Measurements from ENCODE around the gene FMN1.

Gene FMN1

GRCh38 chr15:32878342-32878741 is 316.2 kb downstream of the FMN1 start:
- DNase-seq, result peak; percentile 42

DNA sequence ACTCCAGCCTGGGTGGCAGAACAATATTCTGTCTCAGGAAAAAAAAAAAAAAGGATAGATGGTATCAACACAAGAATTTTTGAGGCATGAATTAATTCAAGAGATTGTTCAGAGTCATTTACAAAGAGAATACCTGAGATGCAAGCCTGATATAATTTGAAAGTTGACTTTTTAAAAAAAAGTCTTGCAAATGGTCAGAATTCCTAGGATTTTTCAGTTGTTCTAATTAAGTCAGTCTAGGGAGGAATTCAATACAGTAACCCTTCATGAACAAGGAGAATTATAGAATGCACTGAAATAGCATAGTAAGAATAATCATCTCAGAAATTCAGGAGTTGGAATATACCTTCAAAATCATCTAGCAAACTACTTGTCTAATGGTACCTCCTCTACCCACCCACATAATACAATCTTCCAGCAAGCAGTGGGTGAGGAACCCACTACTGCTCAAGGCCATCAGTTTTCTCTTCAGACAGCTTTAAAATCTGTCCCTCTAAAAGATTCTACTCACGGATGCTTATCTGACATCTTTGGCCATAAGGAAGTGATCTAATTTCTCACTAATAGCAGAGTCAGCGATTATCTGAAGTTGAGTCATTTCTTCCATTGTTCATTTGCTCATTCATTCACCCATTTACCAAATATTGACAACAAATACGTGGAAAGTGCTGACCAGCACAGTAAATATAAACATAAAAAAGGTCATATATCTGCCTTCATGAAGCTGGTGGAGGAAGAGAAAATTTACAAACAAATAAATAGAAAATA is 317.1 kb downstream of the FMN1 start:
- DNase-seq, result peak; percentile 59

GRCh38 chr15:32873284-32874114 is 321.0 kb downstream of the FMN1 start:
- DNase-seq, result peak; percentile 84

- DNase-seq, result peak; percentile 53
Measured at GRCh38 chr15:32872621-32873283, 321.8 kb downstream of the FMN1 start.

DNA sequence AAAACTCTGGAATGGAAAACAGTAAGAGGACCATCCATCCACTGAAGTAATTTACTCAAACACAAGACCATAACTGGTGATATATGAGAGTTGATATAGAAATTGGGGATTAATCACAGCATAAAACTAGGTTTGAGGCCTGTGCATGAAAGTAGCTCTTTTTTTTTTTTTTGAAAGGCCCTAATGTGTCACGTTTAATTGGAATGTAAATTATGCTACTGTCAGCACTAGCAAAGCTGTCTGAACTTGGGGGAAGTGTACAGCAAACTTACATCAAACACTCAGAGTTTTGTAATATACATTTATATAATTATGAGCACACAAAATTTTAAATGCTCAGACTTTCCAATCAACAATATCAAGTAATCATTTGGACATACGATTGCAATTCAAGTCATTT is 322.6 kb downstream of the FMN1 start:
- DNase-seq, result peak; percentile 81

DNA sequence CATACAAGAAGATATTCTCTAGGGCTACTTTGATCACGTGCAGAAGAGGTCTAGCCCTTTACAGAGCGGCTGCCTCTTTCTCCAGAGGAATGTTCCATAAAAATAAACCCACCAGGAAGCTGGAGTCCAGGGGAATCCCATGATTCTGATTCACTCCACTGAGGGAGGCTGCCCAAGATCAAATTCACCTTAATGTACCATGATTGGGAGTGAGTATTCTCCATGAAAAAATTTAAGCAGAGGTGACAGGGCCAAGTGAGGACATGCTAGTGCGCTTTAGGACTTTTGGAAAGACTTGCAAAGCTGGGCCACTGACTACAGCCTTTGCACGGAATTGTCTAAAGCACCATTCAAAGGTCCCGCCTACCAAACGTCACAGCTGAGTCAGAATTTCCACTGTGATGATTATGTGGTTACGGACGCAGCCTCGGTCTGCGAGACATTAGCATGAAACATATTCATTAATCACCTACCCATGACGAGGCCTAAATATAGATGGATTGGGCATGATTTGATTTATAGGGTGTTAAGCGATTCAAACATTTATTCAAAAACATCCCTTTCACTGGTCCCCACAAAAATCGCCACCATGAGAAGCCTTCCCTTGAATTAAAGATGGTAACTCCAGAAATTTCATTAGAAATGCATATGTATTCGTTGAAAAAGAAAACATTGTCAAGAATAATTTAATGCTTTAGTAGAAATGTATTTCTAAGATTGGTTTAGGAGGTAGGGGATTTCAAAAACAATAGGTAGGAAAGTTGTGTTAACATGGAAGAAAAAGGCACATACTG is 324.1 kb downstream of the FMN1 start:
- peak; percentile 100 for DNase-seq

- peak; percentile 38 for DNase-seq
Measured at GRCh38 chr15:32869776-32870175, 324.7 kb downstream of the FMN1 start.

- peak; percentile 96 for DNase-seq
Measured at GRCh38 chr15:32867313-32867626, 327.2 kb downstream of the FMN1 start.

DNA sequence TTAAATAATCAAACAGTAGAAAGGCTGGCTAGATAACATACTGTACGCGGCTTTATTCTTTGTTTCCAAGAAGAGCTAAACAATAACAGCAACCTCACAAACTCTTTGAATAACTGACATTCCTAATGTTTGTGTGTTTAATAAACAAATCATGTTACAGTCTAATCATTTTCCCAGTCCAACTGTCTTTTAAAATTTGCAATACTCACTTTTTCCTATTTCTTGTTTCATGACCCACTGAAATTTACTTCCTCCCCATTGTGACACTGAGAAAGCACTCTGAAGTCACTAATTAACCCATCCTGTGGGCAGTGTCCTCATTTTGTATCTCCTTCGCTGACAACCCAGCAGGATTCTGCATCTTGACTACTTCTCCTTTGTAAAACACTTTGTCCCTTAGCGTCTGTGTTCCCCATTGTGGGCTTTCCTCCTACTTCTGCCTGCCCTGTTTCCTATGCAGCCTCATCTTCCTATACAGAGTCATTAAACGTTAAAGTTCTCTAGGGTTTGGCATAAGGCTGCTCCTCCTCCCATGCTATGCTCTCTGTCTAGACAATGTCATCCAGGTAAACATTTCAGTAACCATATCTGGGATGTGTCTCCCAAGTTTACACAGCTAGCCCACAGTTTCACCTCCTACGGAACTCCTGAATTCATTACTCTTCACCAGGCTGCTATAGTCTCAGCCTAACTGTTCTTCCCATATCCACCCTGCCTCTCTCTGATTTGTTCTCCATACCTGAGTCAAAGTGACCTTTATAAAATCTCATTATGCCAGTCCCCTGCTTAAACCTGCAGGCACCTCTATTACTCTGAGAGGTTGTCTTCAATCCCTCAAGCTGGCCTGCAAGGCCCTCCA is 327.8 kb downstream of the FMN1 start:
- peak; percentile 50 for DNase-seq

GRCh38 chr15:32864841-32865240 is 329.7 kb downstream of the FMN1 start:
- no peak for DNase-seq

- no peak for DNase-seq
Measured at GRCh38 chr15:32864051-32864450, 330.5 kb downstream of the FMN1 start.

GRCh38 chr15:32861761-32862160 is 332.8 kb downstream of the FMN1 start:
- peak; percentile 92 for DNase-seq

DNA sequence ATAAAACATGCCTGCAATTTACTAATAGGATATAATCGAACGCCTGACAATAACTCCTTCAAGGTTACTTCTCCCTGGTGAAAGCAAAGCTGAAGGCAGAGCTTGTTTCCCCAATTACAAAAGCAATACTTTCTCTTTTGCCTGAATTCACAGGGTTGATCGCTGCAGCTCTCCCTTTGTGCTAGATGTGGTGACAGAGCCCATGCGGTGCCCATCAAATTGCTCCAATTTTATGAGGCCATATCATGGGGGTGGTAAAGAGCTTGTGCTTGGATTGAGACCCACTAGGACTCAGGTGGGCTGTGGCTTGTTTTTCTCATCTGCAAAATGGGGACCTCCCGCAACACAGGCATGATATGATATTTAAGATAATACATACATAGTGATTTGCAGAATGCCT is 333.3 kb downstream of the FMN1 start:
- DNase-seq, result no peak

GRCh38 chr15:32859996-32860395 is 334.5 kb downstream of the FMN1 start:
- DNase-seq, result no peak

DNA sequence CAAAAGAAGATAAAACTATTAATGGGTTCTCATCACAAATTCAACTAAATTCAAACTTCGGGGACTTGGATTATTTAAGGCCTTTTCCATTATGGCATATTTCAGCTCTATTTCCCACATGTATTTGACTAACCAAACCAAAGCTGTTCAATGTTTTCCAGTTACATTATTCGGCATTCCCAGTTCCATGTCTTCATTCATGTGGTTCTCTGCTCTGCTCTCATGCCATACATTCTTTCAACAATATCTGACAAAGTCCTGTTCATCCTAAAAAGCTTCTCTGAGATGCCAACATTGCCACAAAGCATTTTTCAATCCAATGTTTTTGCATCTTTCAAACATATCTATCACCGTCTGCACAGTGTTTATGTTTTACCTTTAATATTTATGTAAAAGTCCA is 335.3 kb downstream of the FMN1 start:
- no peak for DNase-seq

- DNase-seq, result no peak
Measured at GRCh38 chr15:32857732-32858131, 336.8 kb downstream of the FMN1 start.

DNA sequence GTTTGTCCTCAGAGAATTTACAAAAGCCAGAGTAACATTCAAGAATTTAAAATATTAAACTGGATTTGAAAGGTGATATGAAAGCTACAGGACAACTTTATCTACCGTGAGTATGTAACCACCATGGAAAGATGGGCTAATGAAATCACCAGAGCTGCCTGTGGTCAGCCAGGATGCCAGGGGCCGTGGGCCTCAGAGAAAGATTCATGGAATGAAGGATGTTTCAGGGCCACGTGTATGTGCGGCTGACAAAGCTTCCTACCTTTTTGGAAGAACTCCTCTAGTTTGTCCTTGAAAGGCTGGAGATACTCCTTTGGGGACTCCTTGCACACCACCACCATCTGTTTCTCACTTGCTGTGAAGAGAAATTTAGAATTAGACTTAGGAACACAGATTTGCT is 337.8 kb downstream of the FMN1 start:
- peak; percentile 84 for DNase-seq

GRCh38 chr15:32855942-32856341 is 338.6 kb downstream of the FMN1 start:
- DNase-seq, result peak; percentile 100

DNA sequence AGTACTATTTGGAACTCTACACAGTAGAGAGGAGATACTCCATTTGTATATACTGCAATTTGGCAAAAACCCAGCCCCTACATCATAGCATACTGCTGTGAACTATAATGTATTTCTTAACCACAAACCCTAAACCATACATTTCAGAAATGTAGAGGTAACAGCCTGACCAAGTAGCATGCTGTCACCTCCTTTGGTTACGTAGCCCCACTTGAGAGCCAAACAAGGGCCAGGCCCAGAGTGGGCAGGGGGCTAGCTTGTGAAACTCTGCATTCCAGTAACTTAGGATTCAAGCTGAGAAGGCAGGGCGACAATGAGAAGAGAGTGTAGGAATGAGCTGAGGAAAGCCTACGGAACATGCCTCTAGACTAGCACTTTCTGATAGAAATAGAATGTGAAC is 340.9 kb downstream of the FMN1 start:
- peak; percentile 88 for DNase-seq

DNA sequence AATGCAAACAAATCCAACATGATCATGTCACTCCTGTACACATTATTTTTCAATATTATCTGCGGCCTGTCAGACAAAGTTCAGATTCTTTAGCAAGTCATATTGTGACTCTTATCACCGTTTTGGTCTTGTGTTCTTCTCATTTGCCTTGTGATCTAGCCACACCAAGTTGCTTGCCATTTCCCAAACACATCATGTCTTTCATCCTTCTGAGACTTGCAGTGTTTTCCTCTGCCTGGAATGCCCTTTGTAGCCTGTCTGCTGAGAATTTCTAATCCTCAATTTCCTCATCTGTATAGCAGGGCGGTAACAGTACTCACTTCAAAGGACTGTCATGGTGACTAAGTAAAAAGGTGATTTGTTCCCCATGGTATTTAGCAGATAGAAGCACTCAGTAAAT is 341.7 kb downstream of the FMN1 start:
- DNase-seq, result peak; percentile 45

DNA sequence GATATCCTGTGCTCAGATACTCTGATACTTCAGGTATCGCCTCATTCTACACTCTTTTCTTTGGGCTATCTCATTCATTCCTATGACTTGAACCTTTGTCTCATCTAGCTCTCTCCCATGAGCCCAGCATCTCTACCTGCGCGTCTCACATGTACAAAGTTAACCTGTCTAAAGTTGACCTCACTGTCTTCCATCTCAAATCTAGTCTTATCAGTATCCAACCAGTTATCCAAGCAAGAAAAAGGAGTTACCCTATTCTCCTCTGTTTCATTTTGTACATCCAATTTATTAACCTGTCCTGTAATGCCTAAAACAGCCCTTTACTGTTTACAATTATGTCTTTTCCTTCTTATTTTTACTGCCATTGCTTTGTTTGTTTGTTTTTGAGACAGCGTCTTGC is 342.5 kb downstream of the FMN1 start:
- DNase-seq, result no peak

GRCh38 chr15:32851572-32851971 is 342.9 kb downstream of the FMN1 start:
- peak; percentile 97 for DNase-seq
